HepG2 (cell line): ENCODE data around the gene RHOC. TPM values are rescaled to one million over a fixed set of nuclear protein-coding genes. Genes with fewer than 3 reads are reported as not detected.

ENCODE experiments used
- FOXO4 ChIP-seq: sonication (generic); formaldehyde crosslinking; conservative IDR thresholded peaks from 2 replicates; pipeline ENCODE4 v1.8.1; 2023; ENCODE audit warnings: missing genetic modification reagents
- HIC2 ChIP-seq: sonication (generic); formaldehyde crosslinking; IDR thresholded peaks from 2 replicates; pipeline ENCODE4 v1.9.0; 2022; ENCODE audit warnings: low read depth, missing genetic modification reagents
- HNRNPLL ChIP-seq: fragments of 200-400 bp; formaldehyde crosslinking; IDR thresholded peaks from 2 replicates; pipeline ENCODE4 v1.6.1; 2017; ENCODE audit warnings: mild to moderate bottlenecking, low read depth, low read length; ENCODE audit not compliant: poor library complexity, severe bottlenecking
- IKZF4 ChIP-seq: sonication (generic); formaldehyde crosslinking; IDR thresholded peaks from 2 replicates; pipeline ENCODE4 v1.5.1; 2020; ENCODE audit warnings: borderline replicate concordance, mild to moderate bottlenecking, low read depth, missing genetic modification reagents; ENCODE audit errors: not compliant biosample characterization
- REST ChIP-seq, 2 experiments: IDR thresholded peaks; 2 replicates each; pipeline ENCODE4 v1.6.1; 2011 to 2012; ENCODE audit warnings: low read length in 2 of 2, borderline replicate concordance in 1 of 2, low read depth in 1 of 2, mild to moderate bottlenecking in 1 of 2, moderate library complexity in 1 of 2
- SMYD3 ChIP-seq: sonication (generic); formaldehyde crosslinking; IDR thresholded peaks from 2 replicates; pipeline ENCODE4 v1.8.1; 2023; ENCODE audit warnings: mild to moderate bottlenecking, missing genetic modification reagents
- TFE3 ChIP-seq: IDR thresholded peaks from 2 replicates; pipeline ENCODE4 v1.6.1; 2016
- THAP9 ChIP-seq: sonication (generic); formaldehyde crosslinking; IDR thresholded peaks from 2 replicates; pipeline ENCODE4; 2020; ENCODE audit warnings: missing genetic modification reagents, mild to moderate bottlenecking, borderline replicate concordance
- ZNF292 ChIP-seq: sonication (generic); formaldehyde crosslinking; IDR thresholded peaks from 2 replicates; pipeline ENCODE4 v1.8.1; 2022; ENCODE audit warnings: mild to moderate bottlenecking, low read depth, missing genetic modification reagents, borderline replicate concordance
- ZNF746 ChIP-seq: sonication (generic); formaldehyde crosslinking; IDR thresholded peaks from 2 replicates; pipeline ENCODE4 v1.8.0; 2022; ENCODE audit warnings: mild to moderate bottlenecking, missing genetic modification reagents
- ZNF770 ChIP-seq: sonication (generic); formaldehyde crosslinking; IDR thresholded peaks from 2 replicates; pipeline ENCODE4 v1.5.0; 2020; ENCODE audit warnings: mild to moderate bottlenecking, missing genetic modification reagents
- polyA plus RNA-seq, 8 experiments: library from polyadenylated mRNA; depleted of rRNA in 3 of 8; stranded (reverse) in 7 of 8; unstranded in 1 of 8; fragments of >200 nt; fragmentation: Illumina TruSeq in 4 of 8; extraction: Trizol in 4 of 8; gene quantifications; 2 replicates each; pipeline versions ENCODE4 v1.2.1 to v1.2.3, GENCODE V29; 2011 to 2016; ENCODE audit warnings: low read depth in 4 of 8, missing spikeins in 1 of 8, mixed read lengths in 1 of 8; ENCODE audit not compliant: insufficient read depth in 1 of 8
- total RNA-seq, 5 experiments: library from RNA; depleted of rRNA; stranded (reverse); fragments of >200 nt; fragmentation: Illumina TruSeq; extraction: Trizol; gene quantifications; 2 replicates each; pipeline ENCODE4 v1.2.3, GENCODE V29; 2016; ENCODE audit warnings: low read depth in 1 of 5

The RHOC gene
- total and polyA plus RNA-seq, 2 of the 13 experiments (the other 11 are each of a cell fraction or from before 2014, with no cell fraction given): 64.3 to 182 TPM

- TF ChIP-seq REST (IDR thresholded peaks at IDR 0.05; ENCODE audit: borderline replicate concordance in 1 of 2, low read depth in 1 of 2, low read length in 2 of 2) (no peak), IKZF4 (CRISPR knock-in tag) (peak; percentile 71), ZNF770 (CRISPR knock-in tag) (peak; percentile 64), TFE3 (CRISPR knock-in tag) (no peak), FOXO4 (CRISPR knock-in tag) (no peak), HIC2 (CRISPR knock-in tag) (no peak), ZNF746 (CRISPR knock-in tag) (no peak; the same call in 1 of the 2 replicates), SMYD3 (CRISPR knock-in tag) (no peak), ZNF292 (CRISPR knock-in tag) (no peak), THAP9 (CRISPR knock-in tag) (no peak), HNRNPLL (peak; percentile 48)
Measured at GRCh38 chr1:112674986-112675727, 31.8 kb downstream of the RHOC start (continued).
